CD4-positive, alpha-beta T cell treated with Interferon gamma for 1 hour (primary cell): ENCODE data around the gene RAB5B.

Experiments
- DNase-seq: peaks from one replicate; pipeline ENCODE4 v3.0.0-alpha.2; 2020

Gene RAB5B, protein sequence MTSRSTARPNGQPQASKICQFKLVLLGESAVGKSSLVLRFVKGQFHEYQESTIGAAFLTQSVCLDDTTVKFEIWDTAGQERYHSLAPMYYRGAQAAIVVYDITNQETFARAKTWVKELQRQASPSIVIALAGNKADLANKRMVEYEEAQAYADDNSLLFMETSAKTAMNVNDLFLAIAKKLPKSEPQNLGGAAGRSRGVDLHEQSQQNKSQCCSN

DNA sequence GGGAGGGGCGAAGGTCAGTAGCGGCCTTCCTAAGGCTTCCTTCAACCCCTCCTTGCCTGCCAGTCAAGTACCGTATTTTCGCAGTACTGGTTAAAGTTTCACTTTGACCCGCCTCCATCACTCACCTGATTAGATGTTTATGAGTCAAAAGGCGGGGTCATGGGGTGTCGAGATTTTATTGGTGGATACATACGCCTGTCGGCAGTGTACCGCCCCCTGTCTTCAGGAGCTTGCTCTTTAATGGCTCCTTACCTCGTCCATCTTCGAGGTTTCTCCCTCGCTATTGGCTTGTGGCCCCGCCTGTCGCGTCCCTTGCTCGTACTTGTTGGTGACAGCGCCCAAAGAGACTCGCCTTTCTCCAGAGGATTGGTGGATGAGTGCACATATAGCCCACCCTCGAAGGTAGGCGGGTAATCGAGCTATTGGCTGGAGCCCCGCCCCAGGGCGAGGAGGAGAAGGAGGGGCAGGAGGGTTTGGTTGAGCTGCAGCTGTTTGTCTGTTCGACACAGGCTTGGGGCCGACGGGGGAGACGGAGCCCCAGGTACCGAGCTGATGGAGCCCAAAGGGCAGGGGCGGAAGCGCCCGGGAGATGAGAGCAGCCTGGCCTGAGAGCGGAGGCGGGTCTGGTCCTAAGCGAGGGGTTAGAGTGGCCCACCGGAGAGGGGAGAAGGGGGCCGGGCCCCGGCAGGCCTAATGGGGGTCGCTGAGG is at the start of gene RAB5B:
Gene RAB5B (plus strand): TSS at position 480 of the 709 bp plus-strand sequence. CDS start 12,883 bp downstream, outside the sequence.
- peak; percentile 100 for DNase-seq

DNA sequence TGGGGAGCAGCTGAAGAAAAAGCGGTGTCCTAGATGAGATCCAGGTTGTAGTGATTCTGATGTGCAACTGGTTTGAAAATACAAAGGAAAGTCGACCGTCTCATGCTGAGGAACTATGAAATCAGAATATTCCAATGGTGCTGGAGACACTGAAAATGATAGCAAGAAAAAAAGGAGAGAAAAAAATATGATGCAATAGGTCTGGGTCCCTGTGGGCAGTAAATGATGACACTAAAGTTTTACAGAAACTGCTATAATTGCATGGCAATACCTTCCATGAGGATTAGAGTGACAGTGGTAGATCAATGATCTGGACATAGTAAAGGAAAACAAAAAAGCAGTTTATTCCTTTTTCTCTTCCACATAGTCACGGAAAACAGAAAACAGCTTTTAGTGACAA is 48.5 kb upstream of the RAB5B start:
- no peak for DNase-seq

DNA sequence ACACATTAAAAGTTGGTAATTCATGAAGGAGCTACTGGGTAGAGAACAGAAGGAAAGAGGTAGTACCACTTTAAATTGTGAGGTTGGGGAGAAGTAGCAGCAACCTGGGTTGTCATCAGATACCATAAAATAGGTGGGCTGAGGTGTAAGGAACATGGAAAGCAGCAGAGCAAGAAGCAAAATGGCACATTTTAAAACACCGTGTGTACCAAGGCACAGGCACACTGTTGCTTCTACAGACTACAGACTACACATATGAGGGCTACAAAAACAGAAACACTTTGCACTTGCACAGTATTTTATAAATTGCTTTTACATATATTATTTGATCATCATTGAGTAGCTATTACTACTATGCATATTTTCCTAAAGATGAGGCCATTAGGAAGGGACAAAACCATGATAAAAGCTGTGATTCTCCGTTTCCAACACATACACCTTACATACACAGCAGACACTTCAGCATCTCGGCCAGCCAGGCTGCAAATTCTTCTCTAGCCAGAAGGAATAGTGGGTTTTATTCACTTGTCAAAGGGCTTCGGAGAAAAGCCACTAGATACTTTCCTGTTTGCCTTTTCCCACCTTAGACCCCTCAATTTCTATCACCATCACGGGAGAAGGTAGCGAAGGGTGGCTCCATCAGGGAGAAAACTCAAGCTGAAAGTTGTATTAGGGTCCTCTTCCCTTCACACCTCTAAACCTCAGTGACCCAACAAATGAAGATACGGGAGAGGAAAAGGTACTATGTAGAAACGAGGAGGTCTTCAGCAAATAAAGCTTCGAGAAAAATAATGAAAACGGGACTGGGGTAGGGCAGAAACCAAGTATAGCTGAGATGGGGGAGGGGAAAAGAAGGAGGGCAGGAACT is 47.8 kb upstream of the RAB5B start:
- DNase-seq, result no peak

DNA sequence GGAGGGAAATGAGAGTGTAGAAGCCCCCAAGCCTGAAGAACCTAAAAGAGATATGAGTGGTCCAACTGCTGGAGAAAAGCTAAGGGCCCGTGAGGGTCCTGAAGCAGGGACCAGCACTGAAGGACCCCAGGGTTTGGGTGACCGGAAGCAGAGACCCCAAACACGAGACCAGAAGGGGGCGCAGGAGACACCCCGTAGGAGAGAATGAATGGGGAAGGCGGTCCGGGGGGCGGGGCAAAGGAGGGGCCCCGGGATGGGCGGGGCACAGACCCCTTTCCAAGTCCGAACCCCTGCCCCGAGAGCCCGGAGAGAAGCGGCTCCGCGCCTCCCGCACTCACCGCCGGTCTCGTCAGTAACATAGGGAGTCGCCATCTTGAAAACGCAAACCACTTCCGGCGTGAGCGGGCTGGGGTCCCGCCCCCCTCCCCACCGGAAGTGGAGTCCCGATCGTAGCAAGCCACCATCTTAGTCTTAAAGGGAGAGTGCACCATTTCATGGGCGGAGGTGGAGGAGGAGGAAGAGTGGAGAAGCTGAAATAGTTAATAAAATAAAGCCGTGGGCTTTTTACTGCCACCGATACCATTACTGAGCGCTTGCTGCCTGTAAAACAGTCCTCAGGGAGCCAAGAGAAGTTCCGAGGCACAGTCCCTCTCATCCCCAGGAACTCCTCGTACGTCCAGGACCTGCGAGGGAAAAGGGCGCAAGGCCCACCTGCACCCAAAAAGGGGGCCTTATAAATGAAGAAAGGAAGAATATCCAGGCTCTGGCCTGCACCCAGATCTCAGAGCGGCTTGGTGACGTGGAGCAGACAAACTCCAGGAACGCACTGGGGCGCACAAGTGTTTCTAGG is 46.9 kb upstream of the RAB5B start:
- peak; percentile 93 for DNase-seq

DNA sequence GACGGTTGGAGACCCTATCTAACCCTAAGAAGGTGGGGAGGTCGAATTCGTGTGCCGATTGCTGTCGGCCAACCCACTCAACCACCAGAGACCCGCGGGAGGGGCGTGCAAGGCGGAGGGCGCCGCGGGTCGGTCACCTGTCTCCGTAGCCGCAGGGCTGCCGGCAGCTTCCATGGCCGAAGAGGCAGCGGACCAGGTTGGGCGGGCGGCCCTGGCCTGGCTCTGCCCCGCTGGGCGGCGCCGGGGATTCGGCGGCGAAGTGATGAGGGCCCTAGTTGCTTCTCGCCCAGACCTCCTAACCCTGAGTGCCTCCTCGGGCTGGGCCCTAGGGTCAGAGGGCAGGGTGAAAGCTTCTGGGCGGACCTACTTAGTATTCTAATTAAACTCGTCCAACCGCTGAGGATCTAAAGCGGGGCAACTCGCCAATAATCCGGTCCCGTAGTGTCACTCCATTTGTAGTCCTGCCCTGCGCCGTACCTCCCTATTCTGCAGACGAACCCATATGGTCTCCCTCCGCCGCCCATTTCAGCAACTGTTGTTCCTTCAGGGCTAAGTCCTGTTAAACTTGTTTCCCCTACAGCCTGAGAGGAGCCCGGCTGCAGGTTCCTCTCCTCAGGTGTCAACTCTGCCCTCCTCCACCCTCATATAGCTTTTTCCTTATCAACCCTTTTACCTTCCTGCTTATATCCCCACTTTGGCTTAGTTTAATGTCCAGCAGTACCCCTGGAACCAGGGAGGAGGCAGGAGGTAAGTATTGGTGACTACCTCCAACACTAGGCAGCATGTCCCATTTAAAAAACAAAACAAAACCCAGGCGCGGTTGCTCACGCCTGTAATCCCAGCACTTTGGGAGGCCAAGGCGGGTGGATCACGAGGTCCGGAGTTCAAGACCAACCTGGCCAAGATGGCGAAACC is 46.0 kb upstream of the RAB5B start, which contains the start of gene PYM1:
Gene PYM1 (minus strand): TSS at position 307 of the 915 bp plus-strand sequence. CDS start 133 bp downstream, at position 174.
- DNase-seq, result peak; percentile 73

DNA sequence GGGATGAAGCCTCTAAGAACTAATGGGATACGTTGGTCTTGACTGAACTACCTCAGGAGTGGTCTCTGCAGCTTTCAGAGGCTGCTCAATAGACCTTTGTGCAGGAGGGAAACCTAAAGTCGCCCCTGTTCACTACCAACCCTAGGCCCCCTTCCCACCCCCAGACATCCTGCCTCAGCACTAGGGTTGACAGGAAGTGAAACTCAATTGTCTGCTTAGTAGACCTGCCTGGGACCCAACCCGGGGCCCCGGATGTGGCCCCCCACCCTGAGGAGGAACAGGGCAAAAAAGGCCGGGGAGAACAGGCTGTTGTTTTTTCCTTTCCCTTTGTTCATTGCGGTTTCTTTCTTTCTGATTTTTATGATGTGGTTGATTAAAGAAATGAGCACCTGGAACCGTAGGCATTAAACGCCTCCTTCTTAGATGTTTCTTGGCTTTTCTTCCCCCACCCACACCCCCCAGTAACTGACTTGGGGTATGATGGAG is 44.5 kb upstream of the RAB5B start:
- DNase-seq, result peak; percentile 87

DNA sequence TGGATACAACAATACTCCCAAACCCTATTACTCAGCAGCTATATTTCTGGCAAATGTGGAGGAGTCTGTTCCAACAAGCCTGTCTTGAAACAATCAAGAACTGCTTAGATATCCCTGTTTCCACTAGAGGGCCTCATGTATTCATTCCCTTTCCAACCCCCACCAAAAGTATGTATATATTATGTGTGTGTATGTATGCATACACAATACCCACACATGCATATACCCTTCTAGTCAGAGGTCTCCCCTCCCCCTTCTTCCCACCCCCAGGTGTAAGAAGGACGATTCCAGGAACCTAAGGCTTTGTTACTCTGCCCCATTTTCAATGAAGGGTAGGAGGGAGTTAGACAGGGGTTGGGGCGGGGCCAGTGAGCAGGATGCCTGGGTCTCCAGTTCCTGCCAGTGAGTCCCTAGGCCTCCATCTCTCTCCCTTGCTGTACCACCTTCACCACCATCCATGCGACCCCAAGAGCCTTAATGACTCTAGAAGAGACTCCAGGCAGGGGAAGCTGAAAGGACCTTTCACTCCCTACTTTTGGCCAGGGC is 43.0 kb upstream of the RAB5B start, which contains the start of gene DGKA:
Gene DGKA (plus strand): TSS at position 392 of the 546 bp plus-strand sequence. CDS start 5,342 bp downstream, outside the sequence.
- peak; percentile 52 for DNase-seq

DNA sequence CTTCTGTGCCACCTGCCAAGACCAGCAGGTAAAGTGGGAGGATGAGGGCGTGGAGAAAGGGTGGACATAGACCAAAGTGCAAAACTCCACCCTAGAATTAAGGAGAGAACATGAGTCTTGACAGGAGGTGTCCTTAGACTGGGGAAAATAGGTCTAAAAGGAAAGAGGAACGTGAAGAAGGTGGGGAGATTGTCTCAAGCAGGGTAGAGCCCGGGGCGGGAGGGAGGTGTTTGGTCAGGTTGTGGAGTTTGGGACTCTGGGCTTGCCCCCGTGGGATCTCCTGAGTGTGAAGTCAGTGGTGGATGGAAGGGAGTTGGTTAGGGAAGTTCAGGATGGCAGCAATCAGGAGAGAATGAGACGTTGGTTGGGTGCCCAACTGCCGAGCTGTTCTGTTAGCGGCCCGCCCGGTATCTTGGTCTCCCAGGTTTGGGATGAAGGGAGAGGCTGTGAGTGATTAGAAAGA is 42.5 kb upstream of the RAB5B start:
- DNase-seq, result no peak

DNA sequence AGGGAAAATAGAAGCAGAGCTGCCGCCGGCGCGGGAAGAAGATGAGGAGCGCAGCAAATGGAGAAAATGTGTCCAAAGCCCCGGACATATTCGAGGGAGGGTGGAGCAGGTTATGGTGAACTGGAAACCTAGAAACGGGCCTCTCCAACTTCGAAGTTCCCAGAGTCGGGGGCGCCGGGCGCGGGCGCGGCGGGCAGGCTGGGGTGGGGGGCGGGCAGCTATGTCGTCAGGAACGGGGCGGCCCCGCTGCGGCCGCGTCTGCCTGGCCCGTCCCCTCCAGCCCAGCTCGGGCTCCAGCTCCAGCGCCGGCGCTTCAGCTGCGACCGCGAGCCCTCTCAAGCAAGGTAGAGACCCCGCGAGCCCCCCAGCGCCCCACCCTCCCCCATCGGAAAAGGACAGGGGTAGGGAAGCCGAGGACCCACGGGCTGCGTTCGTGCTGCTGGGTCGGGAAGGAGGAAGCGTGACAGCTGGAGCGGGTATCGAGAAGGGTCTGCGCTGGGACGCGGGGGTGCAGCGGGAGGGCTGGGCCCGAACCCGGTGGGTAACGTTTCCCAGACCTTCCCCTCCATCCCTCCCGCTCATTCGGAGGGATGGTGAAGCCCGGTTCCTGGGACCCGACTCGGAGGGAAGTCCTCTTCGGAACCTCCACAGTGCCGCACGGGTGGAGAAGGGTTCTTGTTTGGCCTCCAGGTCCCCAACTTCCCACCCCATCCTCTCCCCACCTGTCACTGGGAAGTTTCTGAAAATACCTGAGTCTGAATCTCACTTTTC is 41.9 kb upstream of the RAB5B start:
- DNase-seq, result peak; percentile 35

DNA sequence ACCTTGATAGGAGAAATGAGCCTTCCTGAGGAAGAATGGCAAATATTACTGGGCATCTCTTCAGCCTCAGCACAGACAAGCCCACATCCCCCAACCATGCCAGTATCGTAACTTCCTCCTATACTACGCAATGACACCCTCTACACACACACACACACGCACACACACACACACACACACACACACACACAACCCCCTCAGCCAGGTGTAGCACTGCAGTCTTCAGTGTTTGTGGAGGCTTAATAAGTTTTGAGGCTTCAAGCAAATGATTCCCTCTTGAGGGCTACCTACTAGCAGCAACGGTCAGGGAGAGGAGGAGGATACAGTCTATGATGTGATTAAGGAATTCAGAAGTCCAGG is 41.3 kb upstream of the RAB5B start:
- DNase-seq, result peak; percentile 69

DNA sequence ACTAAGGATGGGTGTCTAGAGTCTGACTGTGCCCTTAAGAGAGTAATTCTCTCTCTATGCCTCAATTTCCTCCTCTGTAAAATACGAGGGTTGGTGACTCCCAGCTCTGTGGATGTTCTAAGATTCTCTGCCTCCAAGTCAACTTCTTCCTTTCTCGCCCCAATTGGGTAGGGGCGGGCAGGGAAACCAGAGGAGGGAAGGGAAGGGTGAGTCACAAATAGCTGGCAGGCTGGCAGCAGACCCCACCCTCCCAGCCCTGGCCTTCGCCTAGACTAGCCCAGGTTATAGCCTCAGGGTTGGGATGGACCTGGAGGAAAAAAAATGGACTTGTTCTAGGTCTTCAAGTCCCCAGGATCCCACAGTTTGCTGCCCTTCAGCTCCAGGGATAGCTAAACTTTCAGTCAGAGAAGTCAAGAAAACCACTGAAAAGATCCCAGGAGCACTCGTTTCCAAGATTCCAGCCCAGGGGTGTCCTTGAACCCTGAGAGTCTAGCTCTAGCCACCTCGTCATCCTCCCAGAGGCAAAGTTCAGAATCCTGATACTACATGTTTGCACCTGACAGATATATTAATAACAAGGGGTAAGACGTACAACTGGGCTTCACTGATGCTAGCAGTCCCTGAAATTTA is 40.6 kb upstream of the RAB5B start:
- DNase-seq, result peak; percentile 24

DNA sequence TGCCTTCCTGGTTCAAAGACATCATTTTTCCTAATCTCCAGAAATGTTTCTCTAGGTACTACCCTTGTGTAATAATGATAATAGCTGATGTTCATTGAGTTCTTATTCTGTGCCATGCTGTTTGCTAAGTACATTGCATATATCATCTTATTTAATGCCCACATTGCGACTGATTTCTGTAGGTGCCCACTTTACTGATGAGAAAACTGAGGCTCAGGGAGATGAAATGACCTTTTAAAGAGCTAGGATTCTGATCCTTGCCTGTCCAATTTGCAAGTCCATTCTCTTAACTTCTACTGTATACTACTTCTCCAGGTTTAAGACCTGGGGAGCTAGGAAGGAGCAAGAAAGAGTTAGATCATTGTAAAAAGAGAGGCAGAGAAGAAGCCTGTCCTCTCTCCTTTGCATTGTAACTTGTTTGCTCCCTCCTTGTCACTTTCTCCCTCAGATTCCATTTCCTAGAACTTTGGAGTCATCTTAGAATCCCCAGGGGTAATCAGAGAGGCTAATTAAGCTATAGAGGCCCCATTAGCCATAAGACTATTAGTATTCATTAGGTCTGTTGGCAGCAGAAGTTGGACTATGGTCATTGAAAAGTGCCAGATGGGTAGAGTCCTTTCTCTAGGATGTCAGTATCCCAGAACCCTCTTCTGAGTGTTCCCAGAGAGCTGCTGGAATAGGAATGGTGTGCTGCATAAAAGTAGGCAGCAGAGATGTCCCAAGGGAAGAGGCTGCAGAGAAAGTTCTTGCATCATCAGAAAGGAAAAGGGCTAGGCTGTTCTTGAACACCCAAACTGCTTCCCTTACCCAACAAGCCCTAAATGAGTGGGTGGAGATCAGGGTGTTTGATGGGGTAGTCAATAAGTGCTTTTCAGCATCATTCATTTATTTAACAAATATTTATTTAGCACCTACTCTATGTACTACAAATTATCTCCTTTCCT is 39.8 kb upstream of the RAB5B start:
- no peak for DNase-seq

DNA sequence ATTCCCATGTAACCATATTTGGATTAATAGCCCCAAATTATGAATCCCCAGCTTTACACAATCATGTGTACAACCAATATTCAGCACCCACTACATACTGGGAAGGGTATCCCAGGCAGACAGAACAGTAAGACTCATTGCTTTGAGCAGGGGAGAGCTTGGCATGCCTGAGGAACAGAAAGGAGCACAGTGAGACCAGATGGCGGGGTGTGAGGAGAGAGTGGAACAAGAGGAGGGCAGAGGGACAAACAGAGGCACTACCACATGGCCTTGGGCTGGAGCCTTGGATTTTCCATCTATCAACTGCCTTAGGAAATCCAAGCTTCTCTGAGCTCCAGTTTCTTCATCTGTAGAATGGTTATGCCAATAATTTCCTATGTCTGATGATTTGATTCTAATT is 39.1 kb upstream of the RAB5B start:
- DNase-seq, result no peak

DNA sequence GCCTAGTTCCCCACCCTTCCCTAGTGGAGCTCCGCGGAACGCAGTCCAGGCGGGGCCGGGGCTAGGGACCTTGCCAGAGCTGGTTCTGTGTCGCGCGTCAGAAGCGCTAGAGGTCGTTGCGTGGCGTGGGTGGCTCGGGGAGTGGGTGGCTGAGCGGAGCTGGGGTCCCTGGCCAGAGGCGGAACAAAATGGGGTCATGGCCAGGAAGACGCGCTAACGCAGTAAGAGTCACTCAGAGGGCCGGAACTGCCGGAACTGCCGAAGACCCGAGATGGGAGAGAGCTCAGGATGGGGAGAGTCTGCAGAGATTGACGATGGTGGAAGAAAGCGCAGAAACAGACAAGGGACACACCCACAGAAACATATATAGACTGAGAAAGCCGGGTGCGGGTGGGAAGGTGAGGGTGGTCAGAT is 38.1 kb upstream of the RAB5B start:
- no peak for DNase-seq

DNA sequence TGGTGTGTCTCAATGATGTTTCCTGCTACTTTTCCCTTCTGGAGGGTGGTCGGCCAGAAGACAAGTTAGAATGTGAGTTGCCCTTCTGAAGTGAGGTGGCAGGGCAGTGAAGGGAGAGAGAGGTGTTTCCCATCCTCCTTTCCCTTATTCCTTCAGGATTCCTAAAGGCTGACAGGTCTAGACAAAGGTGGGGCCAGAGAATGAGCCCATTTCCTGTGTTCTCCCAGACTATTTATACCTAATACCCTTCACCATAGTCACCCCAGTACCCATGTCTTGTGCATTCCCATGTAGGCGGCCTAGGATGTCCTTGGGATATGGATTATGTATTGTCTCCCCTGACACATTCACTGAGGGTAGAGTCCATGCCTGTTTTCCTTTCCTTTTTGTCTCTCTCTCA is 35.9 kb upstream of the RAB5B start:
- no peak for DNase-seq

DNA sequence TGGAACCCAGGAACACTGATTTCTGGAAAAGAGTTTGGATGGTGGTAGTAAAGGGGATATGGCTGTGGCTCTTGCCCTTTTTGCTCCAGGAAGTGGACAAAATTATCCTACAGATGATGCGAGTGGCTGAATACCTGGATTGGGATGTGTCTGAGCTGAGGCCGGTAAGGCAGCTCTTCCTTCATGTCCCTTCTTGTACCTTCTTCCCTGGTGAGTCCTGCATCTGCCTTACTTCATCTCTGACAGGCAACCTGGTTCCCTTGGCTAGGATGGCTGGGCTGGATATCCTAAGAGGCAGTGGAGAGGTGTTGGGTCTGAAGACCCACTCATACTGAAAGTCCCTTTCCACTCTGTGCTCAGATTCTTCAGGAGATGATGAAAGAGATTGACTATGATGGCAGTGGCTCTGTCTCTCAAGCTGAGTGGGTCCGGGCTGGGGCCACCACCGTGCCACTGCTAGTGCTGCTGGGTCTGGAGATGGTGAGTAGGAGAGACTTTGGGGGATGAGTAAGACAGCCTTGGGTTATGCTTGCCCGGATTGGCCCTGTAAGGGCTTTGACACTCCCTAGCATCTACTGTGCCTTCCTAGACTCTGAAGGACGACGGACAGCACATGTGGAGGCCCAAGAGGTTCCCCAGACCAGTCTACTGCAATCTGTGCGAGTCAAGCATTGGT is 34.9 kb upstream of the RAB5B start:
- DNase-seq, result no peak

DNA sequence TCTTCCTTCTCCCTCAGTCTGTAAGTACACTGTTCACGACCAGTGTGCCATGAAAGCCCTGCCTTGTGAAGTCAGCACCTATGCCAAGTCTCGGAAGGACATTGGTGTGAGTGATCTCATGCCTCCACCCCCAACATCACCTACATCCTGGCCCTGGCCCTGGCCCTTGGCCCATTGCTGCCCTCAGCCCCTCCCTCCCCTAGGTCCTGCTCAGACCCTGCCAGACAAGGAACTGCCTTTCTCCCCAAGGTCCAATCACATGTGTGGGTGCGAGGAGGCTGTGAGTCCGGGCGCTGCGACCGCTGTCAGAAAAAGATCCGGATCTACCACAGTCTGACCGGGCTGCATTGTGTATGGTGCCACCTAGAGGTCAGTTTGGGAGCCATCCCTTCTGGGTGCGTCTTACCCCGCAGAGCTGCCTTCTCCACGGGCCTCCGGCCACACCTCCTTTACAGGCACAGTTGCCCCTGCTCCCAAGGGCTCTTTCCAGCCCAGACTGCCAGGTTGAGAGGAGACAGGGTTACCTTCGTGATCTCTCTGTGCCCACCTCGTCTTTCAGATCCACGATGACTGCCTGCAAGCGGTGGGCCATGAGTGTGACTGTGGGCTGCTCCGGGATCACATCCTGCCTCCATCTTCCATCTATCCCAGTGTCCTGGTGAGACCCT is 33.7 kb upstream of the RAB5B start:
- peak; percentile 83 for DNase-seq
